Fibroblast of lung (primary cell): Measurements from ENCODE around the gene AGBL4. TPM values are rescaled to one million over a fixed set of nuclear protein-coding genes. Genes with fewer than 3 reads are reported as not detected.
A peak's percentile ranks its signal among the peaks of the same experiment; 100 is the strongest.

ENCODE experiments used
- DNase-seq, 2 donors: peaks; one replicate each; pipeline versions ENCODE4 v3.0.0 to v3.0.0-alpha.2; 2010; ENCODE audit warnings: low read depth in 2 of 2
- H2AFZ ChIP-seq: 2 replicates; pipeline ENCODE4 v1.5.1; 2012; ENCODE audit warnings: low read length, control low read depth, inconsistent platforms
- H3K27ac ChIP-seq: 2 replicates; pipeline ENCODE4 v1.5.1; 2011; ENCODE audit warnings: low read length, control low read depth; ENCODE audit not compliant: insufficient read depth
- H3K27me3 ChIP-seq: 2 replicates; pipeline ENCODE4 v1.5.1; 2011; ENCODE audit warnings: mild to moderate bottlenecking, low read length; ENCODE audit not compliant: control insufficient read depth, insufficient read depth
- H3K36me3 ChIP-seq: 2 replicates; pipeline ENCODE4 v1.5.1; 2011; ENCODE audit warnings: low read length; ENCODE audit not compliant: control insufficient read depth, insufficient read depth
- H3K4me1 ChIP-seq: 2 replicates; pipeline ENCODE4 v1.5.1; 2011; ENCODE audit warnings: low read length; ENCODE audit not compliant: control insufficient read depth, insufficient read depth; ENCODE audit errors: extremely low read depth
- H3K4me2 ChIP-seq: 2 replicates; pipeline ENCODE4 v1.5.1; 2011; ENCODE audit warnings: low read length, control low read depth; ENCODE audit not compliant: insufficient read depth; ENCODE audit errors: extremely low read depth
- H3K4me3 ChIP-seq, 4 experiments: fragments of 200-600 bp in 1 of 4; sonication (generic) in 1 of 4; replicated peaks in 1 of 4; 2 replicates each; pipeline ENCODE4 v1.5.1; 2011 to 2016; ENCODE audit warnings: low read length in 4 of 4, low read depth in 3 of 4, mild to moderate bottlenecking in 3 of 4, control low read depth in 2 of 4, inconsistent platforms in 1 of 4, mixed read lengths in 1 of 4; ENCODE audit not compliant: insufficient read depth in 1 of 4; ENCODE audit errors: control extremely low read depth in 1 of 4
- H3K79me2 ChIP-seq: 2 replicates; pipeline ENCODE4 v1.5.1; 2012; ENCODE audit warnings: mild to moderate bottlenecking, low read length, inconsistent platforms; ENCODE audit not compliant: control insufficient read depth, insufficient read depth
- H3K9ac ChIP-seq: 2 replicates; pipeline ENCODE4 v1.5.1; 2011; ENCODE audit warnings: mild to moderate bottlenecking, low read length, control low read depth; ENCODE audit not compliant: insufficient read depth
- H3K9me3 ChIP-seq: 2 replicates; pipeline ENCODE4 v1.5.1; 2012; ENCODE audit warnings: low read depth, low read length; ENCODE audit not compliant: control insufficient read depth, insufficient read depth
- H4K20me1 ChIP-seq: 2 replicates; pipeline ENCODE4 v1.5.1; 2011; ENCODE audit warnings: low read length; ENCODE audit not compliant: control insufficient read depth, insufficient read depth; ENCODE audit errors: extremely low read depth
- EZH2 ChIP-seq: IDR thresholded peaks from 2 replicates; pipeline ENCODE4 v1.5.1; 2012; ENCODE audit warnings: low read length, control low read depth, mild to moderate bottlenecking; ENCODE audit errors: missing control alignments
- polyA plus RNA-seq, 2 donors: library from polyadenylated mRNA; depleted of rRNA in 1 of 2; stranded (reverse) in 1 of 2; unstranded in 1 of 2; fragments of >200 nt; gene quantifications; 2 replicates each; pipeline ENCODE4 v1.2.1, GENCODE V29; 2011 to 2012; ENCODE audit warnings: missing spikeins in 1 of 2
- total RNA-seq: library from RNA; depleted of rRNA; stranded (reverse); fragments of >200 nt; gene quantifications from 2 replicates; pipeline ENCODE4 v1.2.1, GENCODE V29; 2014
- TF ChIP-seq, protein P1 (sequence below), 2 donors: IDR thresholded peaks in 1 of 2; conservative IDR thresholded peaks in 1 of 2; 1 replicate in 1 of 2; 2 replicates in 1 of 2; pipeline ENCODE4 v1.5.1; 2011 to 2012; ENCODE audit warnings: low read length in 2 of 2, control low read depth in 1 of 2, inconsistent platforms in 1 of 2, low read depth in 1 of 2, mild to moderate bottlenecking in 1 of 2

AGBL4 gene
- total and polyA plus RNA-seq, 2 donors (not counting 1 experiment from before 2014, with no cell fraction given), result not detected

GRCh38 chr1:48940354-48940753 lies 1083.4 kb downstream of the AGBL4 start:
- no peaks in the 10 kb centered on the region for H4K20me1 ChIP-seq
- TF ChIP-seq EZH2, result no peak
- TF ChIP-seq, protein P1, sequence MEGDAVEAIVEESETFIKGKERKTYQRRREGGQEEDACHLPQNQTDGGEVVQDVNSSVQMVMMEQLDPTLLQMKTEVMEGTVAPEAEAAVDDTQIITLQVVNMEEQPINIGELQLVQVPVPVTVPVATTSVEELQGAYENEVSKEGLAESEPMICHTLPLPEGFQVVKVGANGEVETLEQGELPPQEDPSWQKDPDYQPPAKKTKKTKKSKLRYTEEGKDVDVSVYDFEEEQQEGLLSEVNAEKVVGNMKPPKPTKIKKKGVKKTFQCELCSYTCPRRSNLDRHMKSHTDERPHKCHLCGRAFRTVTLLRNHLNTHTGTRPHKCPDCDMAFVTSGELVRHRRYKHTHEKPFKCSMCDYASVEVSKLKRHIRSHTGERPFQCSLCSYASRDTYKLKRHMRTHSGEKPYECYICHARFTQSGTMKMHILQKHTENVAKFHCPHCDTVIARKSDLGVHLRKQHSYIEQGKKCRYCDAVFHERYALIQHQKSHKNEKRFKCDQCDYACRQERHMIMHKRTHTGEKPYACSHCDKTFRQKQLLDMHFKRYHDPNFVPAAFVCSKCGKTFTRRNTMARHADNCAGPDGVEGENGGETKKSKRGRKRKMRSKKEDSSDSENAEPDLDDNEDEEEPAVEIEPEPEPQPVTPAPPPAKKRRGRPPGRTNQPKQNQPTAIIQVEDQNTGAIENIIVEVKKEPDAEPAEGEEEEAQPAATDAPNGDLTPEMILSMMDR (conservative IDR thresholded peaks at IDR 0.05 in 1 of 2, IDR thresholded peaks at IDR 0.05 in 1 of 2; ENCODE audit: low read depth in 1 of 2, low read length in 2 of 2), result no peak
- H3K79me2 ChIP-seq, result no peaks in the 10 kb centered on the region
- no peak overlapping the region for H3K4me2 ChIP-seq
- no peaks in the 10 kb centered on the region for H3K36me3 ChIP-seq
- no peak for DNase-seq
- H3K27ac ChIP-seq, result no peak overlapping the region
- H3K4me1 ChIP-seq, result no peaks in the 10 kb centered on the region
- no peak overlapping the region for H3K9ac ChIP-seq
- no peaks in the 10 kb centered on the region for H3K9me3 ChIP-seq
- H3K4me3 ChIP-seq, result no peak overlapping the region
- no peaks in the 10 kb centered on the region for H3K27me3 ChIP-seq
- H2AFZ ChIP-seq, result no peak overlapping the region

DNA sequence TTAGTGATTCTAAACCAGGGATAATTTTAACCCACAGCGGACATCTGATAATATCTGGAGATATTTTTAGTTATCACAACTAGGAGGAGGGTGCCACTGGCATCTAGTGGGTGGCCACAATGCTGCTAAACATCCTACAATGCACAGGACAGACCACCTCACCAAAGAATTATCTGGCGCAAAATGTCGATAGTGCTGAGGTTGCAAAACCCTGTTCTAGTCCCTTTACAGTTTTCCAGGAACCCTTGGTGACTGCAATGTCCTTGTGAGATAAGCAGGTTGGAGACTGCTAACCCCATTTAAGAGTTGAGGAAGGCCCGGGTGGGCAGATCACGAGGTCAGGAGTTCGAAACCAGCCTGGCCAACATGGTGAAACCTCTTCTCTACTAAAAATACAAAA lies 1083.9 kb downstream of the AGBL4 start:
- H2AFZ ChIP-seq, result no peak overlapping the region
- TF ChIP-seq EZH2, result no peak
- TF ChIP-seq, protein P1 (conservative IDR thresholded peaks at IDR 0.05 in 1 of 2, IDR thresholded peaks at IDR 0.05 in 1 of 2; ENCODE audit: low read depth in 1 of 2, low read length in 2 of 2), result no peak
- H3K9me3 ChIP-seq, result no peaks in the 10 kb centered on the region
- H3K4me3 ChIP-seq, result no peak overlapping the region
- H3K36me3 ChIP-seq, result no peaks in the 10 kb centered on the region
- no peaks in the 10 kb centered on the region for H3K4me1 ChIP-seq
- no peak overlapping the region for H3K4me2 ChIP-seq
- H3K9ac ChIP-seq, result no peak overlapping the region
- H3K27ac ChIP-seq, result no peak overlapping the region
- no peaks in the 10 kb centered on the region for H3K27me3 ChIP-seq
- no peaks in the 10 kb centered on the region for H3K79me2 ChIP-seq
- H4K20me1 ChIP-seq, result no peaks in the 10 kb centered on the region
- DNase-seq, result no peak

DNA sequence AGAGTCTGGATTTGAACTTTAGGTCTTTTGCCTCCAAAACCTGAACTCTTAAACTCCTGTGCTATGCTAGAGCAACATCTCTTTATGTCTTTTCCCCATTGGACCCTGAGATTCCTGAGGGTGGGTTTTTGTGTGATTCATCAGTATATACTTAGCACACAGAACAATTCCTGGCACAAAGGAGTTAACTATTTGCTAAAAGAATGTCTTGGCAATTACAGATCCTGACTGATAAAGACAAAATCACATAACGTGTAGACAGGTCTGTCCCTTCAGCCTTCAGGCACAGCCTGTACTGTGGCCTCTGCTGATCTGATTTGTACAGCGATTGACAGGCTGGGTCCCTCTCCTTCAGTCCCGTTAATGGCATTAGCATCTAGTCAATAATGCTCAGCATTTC lies 1084.7 kb downstream of the AGBL4 start:
- H3K9ac ChIP-seq, result no peak overlapping the region
- DNase-seq, result peak in 1 of 2 donors; percentile 61

More for the DNA sequence above, 1084.7 kb downstream of the AGBL4 start:
- Histone ChIP-seq H3K27ac (no peak overlapping the region), H3K4me1 (no peaks in the 10 kb centered on the region), H3K27me3 (no peaks in the 10 kb centered on the region), H3K4me2 (no peak overlapping the region), H3K4me3 (no peak overlapping the region), H4K20me1 (no peaks in the 10 kb centered on the region), H2AFZ (no peak overlapping the region), H3K36me3 (no peaks in the 10 kb centered on the region), H3K79me2 (no peaks in the 10 kb centered on the region), H3K9me3 (no peaks in the 10 kb centered on the region)
- no peak for TF ChIP-seq EZH2
- TF ChIP-seq, protein P1 (conservative IDR thresholded peaks at IDR 0.05 in 1 of 2, IDR thresholded peaks at IDR 0.05 in 1 of 2; ENCODE audit: low read depth in 1 of 2, low read length in 2 of 2), result no peak
